ENCODE measurements around the gene INF2. TPM values are rescaled to one million over a fixed set of nuclear protein-coding genes. Genes with fewer than 3 reads are reported as not detected.
"Not testable (repeated sequence)": the region's sequence is repeated elsewhere in the genome, so short reads cannot be mapped to it uniquely, and the experiment has no call there.

Gene INF2
- total and polyA plus RNA-seq, 4 donors: 22.8 to 72.8 (median 44.0) TPM

GRCh38 chr14:104724407-104724980, 35.1 kb downstream of the INF2 start:
- 7% methylated on average over 22 of the region's 27 CpGs for WGBS (ENCODE audit: insufficient coverage)
- peak in 2 of 6 donors; percentile 13 to 41 for DNase-seq (ENCODE audit: low read depth in 4 of 6, low spot score in 6 of 6)
- peaks cover 29% of the 10 kb centered on the region for H3K4me1 ChIP-seq (ENCODE audit: control insufficient read depth, insufficient read depth, low read length)
- peak overlapping the region; percentile 36 for H3K4me3 ChIP-seq (ENCODE audit: low read depth, low read length)
- H3K36me3 ChIP-seq (ENCODE audit: control insufficient read depth, insufficient read depth, low read length): peaks cover 16% of the 10 kb centered on the region
- H3K27me3 ChIP-seq (ENCODE audit: control insufficient read depth, insufficient read depth, low read length): peaks cover 3% of the 10 kb centered on the region
- H3K27ac ChIP-seq (ENCODE audit: low read depth, low read length): no peak overlapping the region
- H3K9me3 ChIP-seq (ENCODE audit: control insufficient read depth, insufficient read depth, low read length): no peaks in the 10 kb centered on the region

GRCh38 chr14:104724981-104725771, 35.8 kb downstream of the INF2 start:
- Histone ChIP-seq H3K9me3 (ENCODE audit: control insufficient read depth, insufficient read depth, low read length) (no peaks in the 10 kb centered on the region), H3K36me3 (ENCODE audit: control insufficient read depth, insufficient read depth, low read length) (peaks cover 12% of the 10 kb centered on the region), H3K4me1 (ENCODE audit: control insufficient read depth, insufficient read depth, low read length) (peaks cover 29% of the 10 kb centered on the region), H3K27me3 (ENCODE audit: control insufficient read depth, insufficient read depth, low read length) (peaks cover 3% of the 10 kb centered on the region), H3K27ac (ENCODE audit: low read depth, low read length) (no peak overlapping the region), H3K4me3 (ENCODE audit: low read depth, low read length) (peak overlapping the region; percentile 36)
- peak in 2 of 6 donors; percentile 50 to 60 for DNase-seq (ENCODE audit: low read depth in 4 of 6, low spot score in 6 of 6)
- 21% methylated on average over 24 of the region's 24 CpGs for WGBS (ENCODE audit: insufficient coverage)

- H3K36me3 ChIP-seq (ENCODE audit: control insufficient read depth, insufficient read depth, low read length): peaks cover 12% of the 10 kb centered on the region
- no peaks in the 10 kb centered on the region for H3K9me3 ChIP-seq (ENCODE audit: control insufficient read depth, insufficient read depth, low read length)
- peaks cover 29% of the 10 kb centered on the region for H3K4me1 ChIP-seq (ENCODE audit: control insufficient read depth, insufficient read depth, low read length)
- H3K4me3 ChIP-seq (ENCODE audit: low read depth, low read length): no peak overlapping the region
- H3K27me3 ChIP-seq (ENCODE audit: control insufficient read depth, insufficient read depth, low read length): peaks cover 3% of the 10 kb centered on the region
- H3K27ac ChIP-seq (ENCODE audit: low read depth, low read length): no peak overlapping the region
- no peak for DNase-seq (ENCODE audit: low read depth in 4 of 6, low spot score in 6 of 6)
- WGBS (ENCODE audit: insufficient coverage): 76% methylated on average over 19 of the region's 25 CpGs
Observed at GRCh38 chr14:104725772-104726548, 36.5 kb downstream of the INF2 start.

- DNase-seq (ENCODE audit: low read depth in 4 of 6, low spot score in 6 of 6): no peak
- 73% methylated on average over 21 of the region's 21 CpGs for WGBS (ENCODE audit: insufficient coverage)
- H3K4me1 ChIP-seq (ENCODE audit: control insufficient read depth, insufficient read depth, low read length): peaks cover 29% of the 10 kb centered on the region
- peaks cover 8% of the 10 kb centered on the region for H3K36me3 ChIP-seq (ENCODE audit: control insufficient read depth, insufficient read depth, low read length)
- no peaks in the 10 kb centered on the region for H3K9me3 ChIP-seq (ENCODE audit: control insufficient read depth, insufficient read depth, low read length)
- H3K27me3 ChIP-seq (ENCODE audit: control insufficient read depth, insufficient read depth, low read length): peaks cover 3% of the 10 kb centered on the region
- H3K27ac ChIP-seq (ENCODE audit: low read depth, low read length): no peak overlapping the region
- no peak overlapping the region for H3K4me3 ChIP-seq (ENCODE audit: low read depth, low read length)
Observed at GRCh38 chr14:104726600-104727451, 37.4 kb downstream of the INF2 start.

GRCh38 chr14:104728631-104729030, 39.2 kb downstream of the INF2 start:
- Histone ChIP-seq H3K9me3 (ENCODE audit: control insufficient read depth, insufficient read depth, low read length) (no peaks in the 10 kb centered on the region), H3K27ac (ENCODE audit: low read depth, low read length) (no peak overlapping the region), H3K4me1 (ENCODE audit: control insufficient read depth, insufficient read depth, low read length) (peaks cover 23% of the 10 kb centered on the region), H3K4me3 (ENCODE audit: low read depth, low read length) (no peak overlapping the region), H3K27me3 (ENCODE audit: control insufficient read depth, insufficient read depth, low read length) (no peaks in the 10 kb centered on the region), H3K36me3 (ENCODE audit: control insufficient read depth, insufficient read depth, low read length) (peaks cover 5% of the 10 kb centered on the region)
- 86% methylated on average over 17 of the region's 17 CpGs for WGBS (ENCODE audit: insufficient coverage)
- no peak for DNase-seq (ENCODE audit: low read depth in 4 of 6, low spot score in 6 of 6)

GRCh38 chr14:104729176-104729834, 39.9 kb downstream of the INF2 start:
- H3K36me3 ChIP-seq (ENCODE audit: control insufficient read depth, insufficient read depth, low read length); H3K9me3 ChIP-seq (ENCODE audit: control insufficient read depth, insufficient read depth, low read length); H3K4me3 ChIP-seq (ENCODE audit: low read depth, low read length); H3K27ac ChIP-seq (ENCODE audit: low read depth, low read length); H3K27me3 ChIP-seq (ENCODE audit: control insufficient read depth, insufficient read depth, low read length); DNase-seq (ENCODE audit: low read depth in 4 of 6, low spot score in 6 of 6): not testable (repeated sequence)
- peaks cover 19% of the 10 kb centered on the region for H3K4me1 ChIP-seq (ENCODE audit: control insufficient read depth, insufficient read depth, low read length)
- 89% methylated on average over 13 of the region's 73 CpGs for WGBS (ENCODE audit: insufficient coverage)

- H3K27ac ChIP-seq (ENCODE audit: low read depth, low read length): no peak overlapping the region
- H3K27me3 ChIP-seq (ENCODE audit: control insufficient read depth, insufficient read depth, low read length): no peaks in the 10 kb centered on the region
- peaks cover 5% of the 10 kb centered on the region for H3K36me3 ChIP-seq (ENCODE audit: control insufficient read depth, insufficient read depth, low read length)
- WGBS (ENCODE audit: insufficient coverage): 83% methylated on average over 4 of the region's 16 CpGs
- peaks cover 14% of the 10 kb centered on the region for H3K4me1 ChIP-seq (ENCODE audit: control insufficient read depth, insufficient read depth, low read length)
- no peak for DNase-seq (ENCODE audit: low read depth in 4 of 6, low spot score in 6 of 6)
- no peaks in the 10 kb centered on the region for H3K9me3 ChIP-seq (ENCODE audit: control insufficient read depth, insufficient read depth, low read length)
- H3K4me3 ChIP-seq (ENCODE audit: low read depth, low read length): no peak overlapping the region
Observed at GRCh38 chr14:104729835-104730181, 40.4 kb downstream of the INF2 start.

GRCh38 chr14:104730487-104730886, 41.1 kb downstream of the INF2 start:
- no peak for DNase-seq (ENCODE audit: low read depth in 4 of 6, low spot score in 6 of 6)
- no peaks in the 10 kb centered on the region for H3K9me3 ChIP-seq (ENCODE audit: control insufficient read depth, insufficient read depth, low read length)
- no peak overlapping the region for H3K4me3 ChIP-seq (ENCODE audit: low read depth, low read length)
- H3K27ac ChIP-seq (ENCODE audit: low read depth, low read length): no peak overlapping the region
- H3K27me3 ChIP-seq (ENCODE audit: control insufficient read depth, insufficient read depth, low read length): no peaks in the 10 kb centered on the region
- WGBS (ENCODE audit: insufficient coverage): 76% methylated on average over 5 of the region's 5 CpGs
- peaks cover 12% of the 10 kb centered on the region for H3K4me1 ChIP-seq (ENCODE audit: control insufficient read depth, insufficient read depth, low read length)
- peaks cover 5% of the 10 kb centered on the region for H3K36me3 ChIP-seq (ENCODE audit: control insufficient read depth, insufficient read depth, low read length)

Measured in spinal cord (tissue), 10 donors.